H9 (cell line): ENCODE measurements around the gene DTHD1. TPM values are rescaled to one million over a fixed set of nuclear protein-coding genes. Genes with fewer than 3 reads are reported as not detected.

Experiments used
- DNase-seq: peaks from one replicate; pipeline ENCODE4 v3.0.0-alpha.2; 2017
- H2AFZ ChIP-seq: one replicate; pipeline ENCODE4 v1.6.1; 2013; ENCODE audit warnings: mild to moderate bottlenecking, low read length, control low read depth, moderate library complexity
- H2AK5ac ChIP-seq: 2 replicates; pipeline ENCODE4 v1.6.1; 2013; ENCODE audit warnings: low read length, control low read depth, mixed read lengths; ENCODE audit not compliant: insufficient read length
- H2BK120ac ChIP-seq: one replicate; pipeline ENCODE4 v1.6.1; 2013; ENCODE audit warnings: low read depth, mild to moderate bottlenecking, low read length, control low read depth, inconsistent platforms; ENCODE audit not compliant: poor library complexity, severe bottlenecking
- H2BK12ac ChIP-seq: 2 replicates; pipeline ENCODE4 v1.6.1; 2013; ENCODE audit warnings: low read length, control low read depth, mixed read lengths, low read depth; ENCODE audit not compliant: insufficient read length
- H2BK15ac ChIP-seq: 2 replicates; pipeline ENCODE4 v1.6.1; 2013; ENCODE audit warnings: low read depth, low read length, control low read depth
- H2BK20ac ChIP-seq: one replicate; pipeline ENCODE4 v1.6.1; 2013; ENCODE audit warnings: low read depth, mild to moderate bottlenecking, low read length, control low read depth, inconsistent platforms; ENCODE audit not compliant: poor library complexity, severe bottlenecking
- H2BK5ac ChIP-seq: 2 replicates; pipeline ENCODE4 v1.6.1; 2013; ENCODE audit warnings: low read length, control low read depth, mixed read lengths; ENCODE audit not compliant: insufficient read length
- H3K14ac ChIP-seq: 2 replicates; pipeline ENCODE4 v1.6.1; 2013; ENCODE audit warnings: low read length, control low read depth; ENCODE audit not compliant: insufficient read depth
- H3K18ac ChIP-seq: 2 replicates; pipeline ENCODE4 v1.6.1; 2013; ENCODE audit warnings: low read depth, mild to moderate bottlenecking, mixed read lengths, low read length, control low read depth; ENCODE audit not compliant: insufficient read length
- H3K23ac ChIP-seq: 2 replicates; pipeline ENCODE4 v1.6.1; 2013; ENCODE audit warnings: low read length, control low read depth, mixed read lengths, low read depth; ENCODE audit not compliant: insufficient read length
- H3K23me2 ChIP-seq: 2 replicates; pipeline ENCODE4 v1.6.1; 2013; ENCODE audit warnings: low read depth, mild to moderate bottlenecking, mixed read lengths, low read length, control low read depth; ENCODE audit not compliant: insufficient read length, poor library complexity, severe bottlenecking
- H3K27ac ChIP-seq: 2 replicates; pipeline ENCODE4 v1.5.1; 2013; ENCODE audit warnings: low read length, control low read depth, mixed read lengths, low read depth; ENCODE audit not compliant: insufficient read length
- H3K27me3 ChIP-seq: 2 replicates; pipeline ENCODE4 v1.6.1; 2013; ENCODE audit warnings: low read length, control low read depth, inconsistent platforms; ENCODE audit not compliant: insufficient read depth
- H3K4ac ChIP-seq: 2 replicates; pipeline ENCODE4 v1.6.1; 2013; ENCODE audit warnings: low read depth, mild to moderate bottlenecking, control low read depth, inconsistent platforms, low read length, moderate library complexity
- H3K4me1 ChIP-seq: 2 replicates; pipeline ENCODE4 v1.6.1; 2013; ENCODE audit warnings: low read length, control low read depth, inconsistent platforms; ENCODE audit not compliant: insufficient read depth
- H3K4me2 ChIP-seq: 2 replicates; pipeline ENCODE4 v1.6.1; 2013; ENCODE audit warnings: low read length, control low read depth, mixed read lengths; ENCODE audit not compliant: insufficient read length, insufficient read depth
- H3K56ac ChIP-seq: 2 replicates; pipeline ENCODE4 v1.6.1; 2013; ENCODE audit warnings: low read depth, mild to moderate bottlenecking, mixed read lengths, low read length, control low read depth; ENCODE audit not compliant: insufficient read length
- H3K79me1 ChIP-seq: 2 replicates; pipeline ENCODE4 v1.6.1; 2013; ENCODE audit warnings: low read depth, mild to moderate bottlenecking, moderate library complexity, low read length, control low read depth, inconsistent platforms; ENCODE audit not compliant: insufficient read depth, poor library complexity, severe bottlenecking
- H3K79me2 ChIP-seq: 2 replicates; pipeline ENCODE4 v1.6.1; 2013; ENCODE audit warnings: low read length, control low read depth, inconsistent platforms; ENCODE audit not compliant: insufficient read depth
- H3K9ac ChIP-seq: 2 replicates; pipeline ENCODE4 v1.6.1; 2013; ENCODE audit warnings: low read length, control low read depth, mixed read lengths; ENCODE audit not compliant: insufficient read length; ENCODE audit errors: extremely low read depth
- H3K9me3 ChIP-seq: one replicate; pipeline ENCODE4 v1.6.1; 2013; ENCODE audit warnings: low read depth, low read length, inconsistent platforms; ENCODE audit not compliant: control insufficient read depth
- H3T11ph ChIP-seq: one replicate; pipeline ENCODE4 v1.6.1; 2013; ENCODE audit warnings: mild to moderate bottlenecking, low read length, control low read depth, inconsistent platforms
- H4K20me1 ChIP-seq: one replicate; pipeline ENCODE4 v1.6.1; 2013; ENCODE audit not compliant: control insufficient read depth, insufficient read length, insufficient read depth
- H4K5ac ChIP-seq: 2 replicates; pipeline ENCODE4 v1.6.1; 2013; ENCODE audit warnings: low read depth, mild to moderate bottlenecking, mixed read lengths, low read length, control low read depth; ENCODE audit not compliant: insufficient read length
- H4K8ac ChIP-seq: replicated peaks from 2 replicates; pipeline ENCODE4 v1.6.1; 2013; ENCODE audit warnings: low read length, control low read depth, mixed read lengths, low read depth; ENCODE audit not compliant: insufficient read length
- H4K91ac ChIP-seq: 2 replicates; pipeline ENCODE4 v1.6.1; 2013; ENCODE audit warnings: low read depth, mild to moderate bottlenecking, moderate library complexity, mixed read lengths, low read length, control low read depth; ENCODE audit not compliant: insufficient read length
- H3K27ac Mint-ChIP-seq, 3 experiments: 2 replicates in 2 of 3; 3 replicates in 1 of 3; pipeline ENCODE4 v1.8.0; 2020 to 2021; ENCODE audit warnings: mixed read lengths in 3 of 3, mild to moderate bottlenecking in 1 of 3, moderate library complexity in 1 of 3
- H3K27me3 Mint-ChIP-seq: 2 replicates; pipeline ENCODE4 v1.8.0; 2021; ENCODE audit warnings: low read depth, mild to moderate bottlenecking, moderate library complexity, mixed read lengths
- H3K36me3 Mint-ChIP-seq, 3 experiments: 2 replicates in 2 of 3; 3 replicates in 1 of 3; pipeline ENCODE4 v1.8.0; 2020 to 2021; ENCODE audit warnings: low read depth in 3 of 3, mixed read lengths in 3 of 3; ENCODE audit not compliant: insufficient read depth in 1 of 3
- H3K4me1 Mint-ChIP-seq, 2 experiments: 2 replicates each; pipeline ENCODE4 v1.8.0; 2020; ENCODE audit warnings: mixed read lengths in 2 of 2
- H3K4me3 Mint-ChIP-seq, 2 experiments: 2 replicates in 1 of 2; 3 replicates in 1 of 2; pipeline ENCODE4 v1.8.0; 2020 to 2021; ENCODE audit warnings: mild to moderate bottlenecking in 2 of 2, mixed read lengths in 2 of 2, moderate library complexity in 1 of 2
- H3K9me3 Mint-ChIP-seq, 2 experiments: 2 replicates in 1 of 2; 3 replicates in 1 of 2; pipeline ENCODE4 v1.8.0; 2020; ENCODE audit warnings: mild to moderate bottlenecking in 2 of 2, mixed read lengths in 2 of 2, moderate library complexity in 1 of 2
- WGBS: extraction: QIAGEN DNeasy Blood & Tissue Kit; methylation state at CpG from one replicate; pipeline ENCODE4 v1.1.7; 2013; ENCODE audit warnings: missing lambda C conversion rate, low lambda C conversion rate, mixed read lengths; ENCODE audit not compliant: insufficient read length; ENCODE audit errors: extremely low coverage; 5-methylcytosine and 5-hydroxymethylcytosine counted together
- total RNA-seq: library from RNA; stranded (reverse); gene quantifications from 2 replicates; pipeline ENCODE4 v1.2.1, GENCODE V29; 2021
- TF ChIP-seq, protein P1 (sequence below): fragments of 200-600 bp; sonication (generic); conservative IDR thresholded peaks from 3 replicates; pipeline ENCODE4 v1.8.0; 2021; ENCODE audit warnings: antibody characterized with exemption, mild to moderate bottlenecking

The DTHD1 gene
- total RNA-seq, 1 experiment from 2014 or later = not detected

DNA sequence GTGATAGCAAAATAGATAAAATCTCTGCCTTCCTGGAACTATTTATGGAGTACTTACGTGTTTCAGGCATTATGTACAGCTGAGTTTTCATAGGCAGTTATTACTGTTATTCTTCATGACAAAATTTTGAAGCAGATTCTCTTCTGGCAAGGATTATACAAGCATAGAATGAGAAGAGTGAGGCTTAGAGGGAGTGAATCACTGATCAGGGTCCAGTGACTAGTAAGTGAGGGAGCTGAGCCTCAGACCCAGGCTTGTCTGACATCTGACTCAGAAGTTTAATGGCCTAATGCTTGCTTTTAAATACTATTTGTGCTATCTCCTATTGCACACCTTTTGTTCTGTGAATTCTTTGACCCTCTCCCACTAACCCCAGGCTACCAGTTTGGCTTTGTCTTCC lies 110.6 kb downstream of the DTHD1 start:
- Histone ChIP-seq H3K23ac (no peak overlapping the region), H3K18ac (no peak overlapping the region), H2BK12ac (no peak overlapping the region), H4K8ac (no peak overlapping the region), H3K27ac (no peak overlapping the region), H3K9me3 (no peaks in the 10 kb centered on the region), H3T11ph (no peak overlapping the region), H2BK5ac (no peak overlapping the region), H2BK15ac (no peak overlapping the region), H2AK5ac (no peak overlapping the region), H3K56ac (no peak overlapping the region), H3K4ac (no peak overlapping the region), H4K5ac (no peak overlapping the region), H3K23me2 (no peaks in the 10 kb centered on the region), H3K79me2 (no peaks in the 10 kb centered on the region), H3K4me2 (no peak overlapping the region), H4K20me1 (no peaks in the 10 kb centered on the region), H2BK120ac (no peak overlapping the region), H3K27me3 (no peaks in the 10 kb centered on the region; the same call in 1 of the 2 replicates), H3K9ac (no peak overlapping the region), H2BK20ac (no peak overlapping the region), H3K4me1 (no peaks in the 10 kb centered on the region), H3K79me1 (no peaks in the 10 kb centered on the region), H4K91ac (no peak overlapping the region), H2AFZ (no peak overlapping the region), H3K14ac (no peak overlapping the region)
- Mint-ChIP-seq H3K27me3 (no peaks in the 10 kb centered on the region), H3K36me3 (no peaks in the 10 kb centered on the region), H3K4me1 (no peaks in the 10 kb centered on the region), H3K27ac (no peak overlapping the region), H3K4me3 (no peak overlapping the region), H3K9me3 (no peaks in the 10 kb centered on the region)
- no peak for DNase-seq
- no CpG with 5 or more reads among the region's 1 CpG for WGBS
- TF ChIP-seq, protein P1, sequence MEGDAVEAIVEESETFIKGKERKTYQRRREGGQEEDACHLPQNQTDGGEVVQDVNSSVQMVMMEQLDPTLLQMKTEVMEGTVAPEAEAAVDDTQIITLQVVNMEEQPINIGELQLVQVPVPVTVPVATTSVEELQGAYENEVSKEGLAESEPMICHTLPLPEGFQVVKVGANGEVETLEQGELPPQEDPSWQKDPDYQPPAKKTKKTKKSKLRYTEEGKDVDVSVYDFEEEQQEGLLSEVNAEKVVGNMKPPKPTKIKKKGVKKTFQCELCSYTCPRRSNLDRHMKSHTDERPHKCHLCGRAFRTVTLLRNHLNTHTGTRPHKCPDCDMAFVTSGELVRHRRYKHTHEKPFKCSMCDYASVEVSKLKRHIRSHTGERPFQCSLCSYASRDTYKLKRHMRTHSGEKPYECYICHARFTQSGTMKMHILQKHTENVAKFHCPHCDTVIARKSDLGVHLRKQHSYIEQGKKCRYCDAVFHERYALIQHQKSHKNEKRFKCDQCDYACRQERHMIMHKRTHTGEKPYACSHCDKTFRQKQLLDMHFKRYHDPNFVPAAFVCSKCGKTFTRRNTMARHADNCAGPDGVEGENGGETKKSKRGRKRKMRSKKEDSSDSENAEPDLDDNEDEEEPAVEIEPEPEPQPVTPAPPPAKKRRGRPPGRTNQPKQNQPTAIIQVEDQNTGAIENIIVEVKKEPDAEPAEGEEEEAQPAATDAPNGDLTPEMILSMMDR = no peak
